B cell (primary cell): ENCODE results near the gene LYZ.

Source experiments
- CTCF ChIP-seq: fragments of 200-600 bp; IDR thresholded peaks from one replicate; pipeline ENCODE4 v1.8.0; 2022; ENCODE audit warnings: antibody characterized with exemption, mild to moderate bottlenecking
- EZH2 ChIP-seq: IDR thresholded peaks from 2 replicates; pipeline ENCODE4 v1.6.1; 2012; ENCODE audit warnings: borderline replicate concordance, low read depth, mild to moderate bottlenecking, moderate library complexity, low read length; ENCODE audit not compliant: insufficient read depth, poor library complexity, severe bottlenecking

- TF ChIP-seq EZH2 (no peak), CTCF (no peak)
Observed at GRCh38 chr12:69396041-69396440, 47.9 kb downstream of the LYZ start.
